A204.1 (cell line): ENCODE results near the gene AUH.

Experiments
- FAIRE-seq: peaks from 2 replicates; lab custom pipeline; 2012; peaks lifted over from hg19 to GRCh38; lab: Jason Lieb, UNC

Gene AUH

DNA sequence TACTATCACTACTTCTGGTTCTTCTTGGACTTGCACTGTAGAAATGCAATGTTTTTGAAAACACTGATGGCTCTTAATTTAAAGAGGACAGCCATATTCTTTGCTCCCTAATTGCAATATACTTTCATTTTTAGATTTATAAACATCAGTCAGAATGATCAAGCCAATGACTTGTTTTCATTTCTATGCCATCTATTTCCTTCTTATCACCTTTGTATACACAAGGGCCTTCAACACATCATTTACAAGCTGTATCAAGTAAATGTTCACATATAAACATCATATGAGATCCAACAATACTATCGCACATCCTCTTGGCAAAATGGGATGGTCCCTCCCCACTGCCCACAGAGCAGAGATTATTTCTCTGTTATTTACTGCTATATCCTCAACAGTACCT is 24.9 kb downstream of the AUH start:
- FAIRE-seq = no peak

DNA sequence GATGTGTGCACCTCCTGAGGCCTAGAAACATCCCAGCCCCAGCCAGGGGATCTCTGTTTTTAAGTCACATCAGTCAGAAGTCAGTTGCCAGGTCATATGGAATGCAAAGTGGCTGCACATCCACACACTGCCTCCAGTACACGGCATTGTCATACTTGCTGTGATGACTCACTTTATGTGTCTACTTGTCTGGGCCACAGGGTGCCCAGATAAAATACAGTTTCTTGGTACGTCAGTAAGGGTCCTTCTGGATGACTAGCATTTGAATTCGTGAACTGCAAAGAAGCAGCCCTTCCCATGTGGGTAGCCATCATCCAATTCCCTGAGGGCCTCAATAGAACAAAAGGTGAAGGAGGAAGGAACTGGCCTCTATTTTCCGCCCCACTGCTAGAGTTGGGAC is 27.7 kb downstream of the AUH start:
- FAIRE-seq = no peak

- FAIRE-seq = no peak
These were observed 28.2 kb downstream of the AUH start for GRCh38 chr9:91333551-91333950.

DNA sequence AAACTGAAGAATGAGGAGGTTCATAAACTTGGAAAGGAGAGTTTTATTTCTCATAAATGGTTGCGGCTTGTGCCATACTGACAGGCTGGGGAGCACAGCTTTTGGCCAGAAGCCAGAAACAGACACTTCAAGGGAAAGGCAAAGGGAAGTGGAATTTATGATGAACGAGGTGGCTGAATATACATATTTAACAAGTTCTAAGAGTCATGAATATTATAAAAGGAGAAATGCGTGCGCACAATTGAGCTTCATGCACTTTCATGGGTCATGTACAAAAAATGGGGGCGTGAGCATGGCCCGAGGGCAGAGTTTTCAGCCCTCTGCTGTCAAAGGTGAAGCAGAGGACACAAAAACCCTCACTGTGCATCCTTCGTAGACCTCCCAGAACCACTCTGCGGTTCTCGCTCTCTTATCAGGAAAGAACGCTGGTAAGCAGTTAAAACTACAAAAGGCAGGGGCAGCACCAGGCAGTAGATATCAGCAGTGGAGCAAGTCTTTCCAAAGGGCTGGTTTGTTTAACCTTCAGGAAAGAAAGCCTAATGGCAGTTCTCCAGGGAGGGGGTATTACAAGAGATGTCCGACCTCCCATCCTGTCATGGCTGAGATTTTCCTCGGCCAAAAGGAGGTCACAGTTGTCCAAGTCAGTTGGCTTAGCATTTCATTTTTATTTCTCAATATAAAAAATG is 29.0 kb downstream of the AUH start:
- no peak for FAIRE-seq

DNA sequence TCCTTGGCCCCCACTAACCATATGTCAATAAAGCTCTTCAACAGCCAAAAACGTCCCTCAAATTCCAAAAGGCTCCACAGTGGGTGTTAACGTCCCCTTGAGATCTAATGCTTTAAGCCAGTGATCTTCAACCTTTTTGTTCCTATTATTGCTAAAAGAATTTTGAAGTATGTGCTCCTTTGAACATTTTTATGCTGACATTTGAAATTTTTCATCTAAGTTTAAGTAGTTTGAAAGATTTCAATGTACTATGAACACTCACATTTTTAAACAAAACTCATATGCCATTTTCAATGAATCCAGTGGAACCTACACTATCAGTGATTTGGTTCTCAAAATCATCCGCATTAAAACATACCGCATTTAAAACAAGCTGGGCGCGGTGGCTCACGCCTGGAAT is 29.9 kb downstream of the AUH start:
- no peak for FAIRE-seq

DNA sequence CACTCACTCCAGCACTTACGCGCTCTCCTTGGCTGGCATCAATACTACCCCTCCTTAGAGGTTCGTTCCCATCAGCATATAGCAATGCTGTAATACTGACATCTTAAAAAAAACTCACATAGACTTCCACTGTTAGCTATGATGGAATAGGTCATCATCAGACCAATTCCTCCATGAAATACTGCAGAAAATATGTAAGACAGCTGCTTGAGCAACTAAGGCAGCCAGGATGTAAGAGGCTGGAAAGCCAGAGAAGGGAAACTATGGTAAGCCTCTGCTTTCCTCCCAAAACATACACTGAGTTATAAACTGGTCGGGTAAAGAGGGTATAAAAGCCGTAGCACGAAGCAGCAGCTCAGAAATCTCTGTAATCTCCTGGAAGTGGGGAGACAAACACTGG is 33.5 kb downstream of the AUH start:
- FAIRE-seq = no peak

DNA sequence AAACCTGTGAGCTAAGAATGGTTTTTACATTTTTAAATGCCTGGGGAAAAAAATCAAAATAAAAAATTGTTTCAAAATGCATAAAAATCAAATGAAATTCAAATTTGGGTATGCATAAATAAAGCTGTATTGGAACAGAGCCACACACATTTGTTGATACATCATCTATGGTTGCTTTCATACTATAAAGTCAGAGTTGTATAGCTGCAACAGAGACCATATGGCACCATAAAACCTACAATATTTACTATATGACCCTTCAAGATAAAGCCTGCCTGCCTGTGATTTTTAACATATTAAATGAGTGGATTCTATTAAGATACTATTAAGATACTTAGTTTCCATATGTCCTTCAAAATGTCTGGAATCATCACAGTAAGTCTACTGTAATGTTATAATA is 40.0 kb downstream of the AUH start:
- FAIRE-seq = no peak

- FAIRE-seq = no peak
These were observed 41.4 kb downstream of the AUH start for GRCh38 chr9:91320299-91320698.

DNA sequence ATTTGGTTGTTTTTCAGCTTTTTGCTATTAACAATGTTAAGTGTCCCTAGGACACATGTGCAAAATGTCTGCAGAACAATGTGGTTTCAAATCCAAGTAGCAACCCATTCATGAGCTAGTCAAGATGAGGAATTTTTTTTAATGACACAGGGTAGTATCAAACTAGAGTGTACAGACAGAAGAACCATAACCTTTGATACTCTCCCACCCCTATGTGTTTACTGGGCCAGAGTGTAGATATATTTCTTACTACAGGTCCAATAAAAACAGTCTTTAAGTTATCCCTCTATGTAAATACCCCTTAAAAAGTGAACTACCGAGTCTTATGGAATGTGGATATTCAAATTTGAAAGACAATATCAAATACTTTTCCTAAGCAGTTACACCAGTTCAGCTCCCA is 45.6 kb downstream of the AUH start:
- FAIRE-seq = no peak

DNA sequence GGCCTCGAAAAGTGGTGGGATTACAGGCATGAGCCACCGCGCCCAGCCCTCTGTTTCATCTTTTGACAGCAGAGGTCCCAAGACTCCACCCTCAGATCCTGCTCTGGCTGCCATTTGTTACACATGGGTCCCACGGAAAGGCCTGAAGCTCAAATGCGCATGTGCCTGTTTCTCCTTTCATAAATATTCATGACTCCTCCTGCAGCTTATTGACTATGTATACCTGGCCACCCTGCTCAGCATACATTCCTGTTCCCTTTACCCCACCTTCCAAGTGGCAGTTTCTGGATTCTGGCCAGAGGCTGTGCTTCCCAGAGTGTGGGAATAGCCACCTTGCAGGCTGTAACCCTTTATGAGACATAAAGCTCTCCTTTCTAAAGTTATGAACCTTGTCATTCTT is 46.5 kb downstream of the AUH start:
- FAIRE-seq = no peak

- no peak for FAIRE-seq
These were observed 48.9 kb downstream of the AUH start for GRCh38 chr9:91312717-91313325.

- no peak for FAIRE-seq
These were observed 51.7 kb downstream of the AUH start for GRCh38 chr9:91310037-91310436.

- no peak for FAIRE-seq
These were observed 53.5 kb downstream of the AUH start for GRCh38 chr9:91308191-91308590.

DNA sequence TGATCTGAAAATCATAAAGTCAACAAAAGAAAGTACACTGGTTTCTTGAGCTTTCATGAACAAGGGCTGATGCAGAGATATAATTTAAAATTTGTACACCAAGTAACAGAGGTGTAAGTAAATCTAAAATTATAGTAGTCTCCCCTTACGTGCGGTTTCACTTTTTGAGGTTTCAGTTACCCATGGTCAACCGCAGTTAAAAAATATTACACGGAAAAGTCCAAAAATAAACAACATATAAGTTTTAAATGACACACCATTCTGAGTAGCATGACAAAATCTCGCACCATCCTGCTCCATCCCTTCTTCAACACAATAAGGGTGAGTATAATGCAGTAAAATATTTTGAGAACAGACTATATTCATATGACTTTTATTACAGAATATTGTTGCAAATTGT is 54.4 kb downstream of the AUH start:
- FAIRE-seq = no peak

DNA sequence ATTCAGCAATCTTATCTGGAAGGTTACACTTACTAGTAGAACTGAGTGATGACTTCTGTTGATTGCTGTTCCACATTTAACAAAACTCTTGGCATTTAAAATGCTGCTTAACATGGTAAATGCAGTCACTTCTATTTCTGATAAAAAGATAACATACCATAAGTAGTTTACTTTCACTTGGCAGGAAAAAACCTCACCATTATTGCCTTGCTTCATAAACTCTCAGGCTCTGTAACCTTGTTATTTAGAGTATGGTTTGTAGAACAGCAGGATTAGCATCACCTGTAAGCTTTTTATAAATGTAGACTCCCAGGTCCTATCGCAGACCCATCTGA is 55.5 kb downstream of the AUH start:
- FAIRE-seq = no peak

DNA sequence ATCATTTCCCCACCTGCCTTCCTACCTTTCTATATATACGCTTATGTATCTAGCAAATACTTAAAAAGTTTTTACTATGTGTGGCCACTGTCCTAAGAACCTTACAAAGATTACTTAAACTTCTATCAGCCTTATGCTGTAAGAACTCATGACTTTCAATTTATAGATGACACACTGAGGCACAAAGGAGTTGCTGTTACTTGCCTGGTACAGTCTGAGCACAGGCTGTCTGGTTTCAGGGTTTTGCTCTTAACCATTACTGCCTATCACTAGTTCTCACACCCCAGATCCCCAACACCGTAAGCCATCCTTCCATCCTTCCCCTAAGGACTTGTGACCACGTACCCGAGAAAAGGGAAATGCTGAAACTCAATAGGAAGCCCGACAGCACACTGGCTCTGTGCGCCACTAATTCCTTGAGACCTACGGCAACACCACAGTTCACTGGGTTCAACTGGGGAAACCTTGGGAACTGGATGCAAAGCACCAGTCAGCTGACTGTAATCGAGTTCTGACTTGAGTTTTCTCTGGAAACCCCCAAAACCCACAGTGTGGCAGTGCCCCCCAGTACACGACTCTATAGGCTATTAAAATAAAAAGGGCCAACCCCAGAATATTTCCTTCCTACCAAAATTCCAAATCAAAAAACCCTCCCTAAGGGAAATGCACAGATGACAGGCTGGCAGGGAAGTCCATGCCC is 56.0 kb downstream of the AUH start:
- FAIRE-seq = no peak

DNA sequence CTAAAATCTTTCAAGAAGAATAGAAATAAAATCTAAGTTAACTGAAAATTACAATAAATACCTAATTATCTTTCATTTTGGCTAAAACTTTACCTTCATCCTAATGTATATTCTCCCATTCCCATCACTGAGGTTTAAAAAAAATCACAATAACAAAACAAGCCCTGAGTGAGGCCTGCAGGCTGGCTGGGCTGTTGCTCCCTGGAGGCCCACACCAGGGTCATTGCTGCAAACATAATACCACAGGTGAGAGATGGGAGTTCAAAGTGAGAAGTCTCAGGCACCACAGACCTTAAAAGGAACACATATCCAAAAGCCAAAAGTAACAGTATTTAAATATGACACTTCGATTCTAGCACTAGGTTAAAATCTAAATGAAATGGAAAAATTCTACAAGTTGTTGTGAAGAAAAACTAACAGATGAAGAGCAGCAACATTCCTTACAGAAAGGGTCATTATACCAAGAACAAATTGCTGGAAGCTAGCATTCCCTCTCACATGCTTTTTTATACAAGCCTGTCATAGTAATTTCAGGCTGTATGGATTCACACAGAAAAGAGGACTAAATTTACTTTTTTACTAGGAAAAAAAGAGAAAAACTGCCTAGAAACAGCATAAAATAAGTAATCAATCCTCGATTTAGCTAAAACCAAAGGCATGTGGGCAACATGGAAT is 57.8 kb downstream of the AUH start:
- no peak for FAIRE-seq

DNA sequence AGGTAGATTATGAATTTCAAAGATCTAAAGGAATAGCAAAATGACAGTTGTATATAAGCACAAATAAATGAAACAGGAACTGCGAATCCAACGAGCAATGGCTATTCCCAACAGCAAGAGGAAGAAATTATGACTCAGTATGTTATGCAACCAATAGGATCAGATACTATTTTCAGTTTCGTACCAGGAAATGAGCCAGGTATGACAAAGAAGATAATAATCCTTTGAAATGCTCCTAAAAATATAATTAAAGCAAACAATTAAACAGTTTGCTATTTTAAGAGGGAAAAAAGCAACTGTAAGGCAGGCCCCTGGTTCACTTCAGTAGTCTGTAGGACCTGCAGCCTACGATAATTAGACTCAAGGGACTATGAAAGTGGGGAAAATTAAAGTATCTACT is 58.9 kb downstream of the AUH start:
- no peak for FAIRE-seq

- no peak for FAIRE-seq
These were observed 60.6 kb downstream of the AUH start for GRCh38 chr9:91301161-91301560.

DNA sequence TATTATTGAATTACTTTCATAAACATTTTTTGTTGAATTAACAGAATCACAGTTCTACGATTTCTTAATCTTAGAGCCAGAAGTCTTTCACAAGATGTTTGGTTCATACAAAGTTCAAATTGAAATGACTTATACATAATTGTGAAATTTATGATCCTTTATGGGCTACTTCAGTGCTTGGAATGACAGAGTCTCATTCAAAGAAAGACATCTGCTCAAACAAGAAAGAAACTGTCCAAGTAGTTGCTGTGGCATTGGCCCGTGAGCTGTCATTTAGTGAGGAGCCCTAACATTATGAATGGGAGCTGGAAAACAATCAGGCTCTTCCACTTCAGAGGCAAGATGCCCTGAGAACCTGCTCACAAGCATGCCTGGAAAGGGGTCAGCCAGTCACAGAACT is 63.4 kb downstream of the AUH start:
- no peak for FAIRE-seq

DNA sequence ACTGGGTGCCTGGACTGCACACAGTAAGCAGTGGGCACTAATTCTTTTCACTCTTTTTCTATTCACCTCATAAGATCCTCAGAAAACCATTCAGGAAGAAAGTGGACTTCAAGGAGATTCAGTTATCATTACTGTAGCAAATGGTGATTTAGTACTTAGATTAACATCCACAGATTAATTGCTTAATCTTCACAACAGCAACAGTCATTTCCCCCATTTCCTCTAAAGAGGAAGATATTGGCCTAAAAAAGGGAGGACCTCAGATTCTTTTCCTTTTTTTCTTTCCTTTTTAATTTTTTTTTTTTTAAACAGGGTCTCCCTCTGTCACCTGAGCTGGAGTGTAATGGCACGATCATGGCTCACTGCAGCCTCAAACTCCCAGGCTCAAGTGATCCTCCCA is 64.4 kb downstream of the AUH start:
- no peak for FAIRE-seq

- no peak for FAIRE-seq
These were observed 65.4 kb downstream of the AUH start for GRCh38 chr9:91296354-91296753.

- FAIRE-seq = no peak
These were observed 66.4 kb downstream of the AUH start for GRCh38 chr9:91295357-91295756.

GRCh38 chr9:91291866-91292265 is 69.9 kb downstream of the AUH start:
- no peak for FAIRE-seq
